Astrocyte of the cerebellum (primary cell): ENCODE data around the gene CUL2.
A peak's percentile ranks its signal among the peaks of the same experiment; 100 is the strongest.

Source experiments
- DNase-seq: peaks from one replicate; pipeline ENCODE4 v3.0.0-alpha.2; 2011; ENCODE audit warnings: low read depth
- H3K4me3 ChIP-seq: 2 replicates; pipeline ENCODE4 v1.5.1; 2011; ENCODE audit warnings: mild to moderate bottlenecking, low read depth, low read length, moderate library complexity
- CTCF ChIP-seq: IDR thresholded peaks from 2 replicates; pipeline ENCODE4 v1.5.1; 2012; ENCODE audit warnings: low read length, low read depth, moderate library complexity, mild to moderate bottlenecking; ENCODE audit errors: missing control alignments
- in situ Hi-C: cut with HindIII; loops from 2 replicates; pipeline ENCODE4 v1.10.0; 2017; ENCODE audit warnings: low sequenced_read_pairs

CUL2 gene

DNA sequence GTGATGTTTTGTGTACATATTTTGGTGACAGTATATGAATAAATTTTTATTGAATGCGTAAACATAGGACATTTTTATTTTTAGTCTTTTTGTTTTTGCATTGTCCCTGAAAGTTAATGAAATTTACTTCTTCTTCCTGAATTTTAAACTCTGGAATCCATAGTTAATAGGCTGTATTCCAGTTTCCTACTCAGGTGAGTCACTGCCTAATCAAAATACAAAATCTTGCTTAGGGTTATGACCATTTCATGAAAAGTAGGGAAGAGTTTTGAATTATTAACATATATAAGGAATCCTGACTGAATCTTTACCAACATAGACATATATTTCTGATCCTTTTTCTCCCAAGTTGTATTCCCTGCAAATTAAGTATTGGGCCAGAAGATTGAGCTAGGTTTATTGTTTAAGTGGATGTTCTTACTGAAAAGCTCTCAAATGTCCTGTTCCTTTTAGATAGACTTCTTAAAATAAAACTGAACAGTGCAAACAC lies 39.1 kb upstream of the CUL2 start:
- in situ Hi-C loops, result no loop called here
- no peak for DNase-seq
- no peak overlapping the region for H3K4me3 ChIP-seq
- no peak for TF ChIP-seq CTCF

- in situ Hi-C loops, result no loop called here
- TF ChIP-seq CTCF, result no peak
- no peak for DNase-seq
- peak overlapping the region; percentile 77 for H3K4me3 ChIP-seq
These were observed 37.2 kb upstream of the CUL2 start for GRCh38 chr10:35127289-35127891.

DNA sequence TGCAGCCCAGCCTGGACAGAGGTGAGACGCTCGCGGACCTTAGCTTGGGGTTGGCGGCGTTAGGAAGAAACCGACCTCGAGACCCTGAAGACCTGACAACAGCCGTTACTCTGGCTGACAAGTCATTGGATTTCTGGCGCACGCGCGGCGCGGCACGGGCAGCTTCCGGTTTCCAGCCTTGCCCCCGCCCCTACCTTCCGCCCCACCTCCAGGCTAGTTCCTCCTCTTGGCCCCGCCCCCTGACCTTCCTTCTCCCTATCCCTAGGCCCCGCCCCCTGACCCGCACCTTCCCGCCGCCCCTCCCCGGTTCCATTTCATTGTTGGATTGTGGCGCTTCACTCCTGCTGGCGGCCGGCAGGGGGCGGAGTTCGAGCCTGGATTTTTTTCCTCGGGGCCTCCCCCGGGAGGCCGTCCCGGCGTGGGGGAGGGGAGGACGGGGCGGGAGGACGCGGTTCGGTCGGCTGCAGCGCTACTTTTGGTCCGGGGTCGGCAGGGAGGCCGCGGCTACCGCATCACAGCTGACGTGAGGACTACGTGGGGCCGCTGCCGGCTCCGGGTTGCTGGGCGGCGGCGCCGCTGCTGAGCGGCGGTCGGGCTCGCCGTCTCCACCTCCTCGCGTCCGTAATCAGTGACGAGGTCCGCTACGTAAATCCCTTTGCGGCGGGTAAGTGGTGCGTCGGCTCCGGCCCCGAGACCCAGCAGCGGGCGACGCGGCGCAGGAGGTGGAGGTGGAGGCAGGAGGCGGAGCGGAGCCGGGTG lies 36.6 kb upstream of the CUL2 start, which contains the start of gene CREM:
Gene CREM (plus strand): TSS at position 317 of the 759 bp plus-strand sequence. CDS start 10,990 bp downstream, outside the sequence.
- in situ Hi-C loops, result no loop called here
- DNase-seq, result peak; percentile 91
- peak within 1 kb of the TSS; percentile 77 for H3K4me3 ChIP-seq
- peak; percentile 70 for TF ChIP-seq CTCF

DNA sequence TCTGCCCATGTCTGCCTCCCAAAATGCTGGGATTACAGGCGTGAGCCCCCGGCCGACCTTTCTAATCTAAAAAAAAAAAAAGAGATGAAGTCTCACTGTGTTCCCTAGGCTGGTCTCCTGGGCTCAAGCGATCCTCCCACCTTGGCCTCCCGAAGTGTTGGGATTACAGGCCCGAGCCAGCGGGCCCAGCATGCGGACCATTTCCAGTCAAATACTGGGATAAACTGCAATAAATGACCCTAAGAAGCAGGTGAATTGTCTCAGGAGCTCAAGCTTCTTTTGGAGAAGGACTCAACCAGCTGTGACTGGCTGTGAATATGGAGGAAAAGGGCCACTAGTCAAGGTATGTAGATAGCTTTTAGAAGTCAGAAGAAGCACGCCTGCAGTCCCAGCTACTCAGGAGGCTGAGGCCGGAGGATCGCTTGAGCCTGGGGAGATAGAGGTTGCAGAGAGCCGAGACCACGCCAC lies 36.0 kb upstream of the CUL2 start:
- peak overlapping the region; percentile 77 for H3K4me3 ChIP-seq
- no peak for DNase-seq
- in situ Hi-C loops, result no loop called here
- no peak for TF ChIP-seq CTCF

- no peak for DNase-seq
- no peak for TF ChIP-seq CTCF
- no peak overlapping the region for H3K4me3 ChIP-seq
- in situ Hi-C loops, result no loop called here
These were observed 34.4 kb upstream of the CUL2 start for GRCh38 chr10:35124540-35124939.

DNA sequence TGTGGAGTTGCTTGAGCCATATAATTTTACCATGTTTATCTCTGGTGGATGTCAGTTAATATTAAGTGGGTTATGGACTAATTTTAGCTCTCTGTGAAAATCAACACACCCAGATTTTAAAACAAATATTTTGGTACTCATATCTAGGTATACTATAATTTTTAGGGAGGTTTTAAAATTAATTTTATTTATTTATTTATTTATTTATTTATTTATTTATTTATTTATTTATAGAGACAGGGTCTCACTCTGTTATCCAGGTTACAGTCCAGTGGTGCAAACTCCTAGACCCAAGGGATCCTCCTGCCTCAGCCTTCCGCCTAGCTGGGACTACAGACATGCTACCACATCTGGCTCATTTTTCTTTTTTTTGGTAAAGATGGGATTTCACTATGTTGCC lies 29.2 kb upstream of the CUL2 start:
- TF ChIP-seq CTCF, result no peak
- no peak overlapping the region for H3K4me3 ChIP-seq
- in situ Hi-C loops, result no loop called here
- no peak for DNase-seq
